Activated CD4-positive, alpha-beta T cell treated with anti-CD3 and anti-CD28 coated beads, Interleukin-2, amount 10 ng/mL, durations not matched to agents 7 days and 5 days (primary cell): Measurements from ENCODE around the gene KCNIP4. TPM values are rescaled to one million over a fixed set of nuclear protein-coding genes. Genes with fewer than 3 reads are reported as not detected.

Source experiments
- CTCF ChIA-PET: fragments of 350-600 bp; sonication (Branson Sonifier 250); formaldehyde crosslinking; loops from one replicate; lab custom pipeline; 2021; ENCODE audit warnings: antibody characterized with exemption; lab: Charles Lee
- POLR2A ChIA-PET: fragments of 350-600 bp; sonication (Branson Sonifier 250); formaldehyde crosslinking; loops from one replicate; lab custom pipeline; 2021; ENCODE audit warnings: antibody characterized with exemption; lab: Charles Lee
- DNase-seq: peaks from one replicate; pipeline ENCODE4 v3.0.0-alpha.2; 2020
- H3K27ac Mint-ChIP-seq: one replicate; pipeline ENCODE4 v1.8.0; 2021; ENCODE audit warnings: mild to moderate bottlenecking, moderate library complexity, mixed read lengths
- H3K27me3 Mint-ChIP-seq: one replicate; pipeline ENCODE4 v1.8.0; 2021; ENCODE audit warnings: mixed read lengths
- H3K36me3 Mint-ChIP-seq: one replicate; pipeline ENCODE4 v1.8.0; 2021; ENCODE audit warnings: low read depth, mixed read lengths
- H3K4me1 Mint-ChIP-seq: one replicate; pipeline ENCODE4 v1.8.0; 2021; ENCODE audit warnings: mixed read lengths
- H3K4me3 Mint-ChIP-seq: one replicate; pipeline ENCODE4 v1.8.0; 2021; ENCODE audit warnings: mild to moderate bottlenecking, moderate library complexity, mixed read lengths
- H3K9me3 Mint-ChIP-seq: one replicate; pipeline ENCODE4 v1.8.0; 2021; ENCODE audit warnings: mixed read lengths
- total RNA-seq, 2 experiments: library from RNA; stranded (reverse); gene quantifications; one replicate each; pipeline ENCODE4 v1.2.3, GENCODE V29; 2021

Gene KCNIP4
- total RNA-seq, 2 experiments from 2014 or later = not detected

GRCh38 chr4:21203416-21203815, 745.2 kb downstream of the KCNIP4 start:
- peaks cover 2% of the 10 kb centered on the region for H3K9me3 Mint-ChIP-seq
- H3K4me1 Mint-ChIP-seq = no peaks in the 10 kb centered on the region
- ChIA-PET POLR2A (no interaction called here), CTCF (no interaction called here)
- no peak overlapping the region for H3K27ac Mint-ChIP-seq
- H3K36me3 Mint-ChIP-seq = no peaks in the 10 kb centered on the region
- H3K27me3 Mint-ChIP-seq = no peaks in the 10 kb centered on the region
- no peak for DNase-seq
- H3K4me3 Mint-ChIP-seq = no peak overlapping the region

- H3K4me3 Mint-ChIP-seq = no peak overlapping the region
- no peaks in the 10 kb centered on the region for H3K36me3 Mint-ChIP-seq
- H3K4me1 Mint-ChIP-seq = no peaks in the 10 kb centered on the region
- H3K9me3 Mint-ChIP-seq = peaks cover 2% of the 10 kb centered on the region
- DNase-seq = no peak
- no peaks in the 10 kb centered on the region for H3K27me3 Mint-ChIP-seq
- ChIA-PET POLR2A (no interaction called here), CTCF (no interaction called here)
- no peak overlapping the region for H3K27ac Mint-ChIP-seq
Measured at GRCh38 chr4:21202959-21203358, 745.6 kb downstream of the KCNIP4 start.

- Mint-ChIP-seq H3K36me3 (no peaks in the 10 kb centered on the region), H3K4me1 (no peaks in the 10 kb centered on the region), H3K27ac (no peak overlapping the region), H3K27me3 (no peaks in the 10 kb centered on the region), H3K9me3 (peaks cover 4% of the 10 kb centered on the region), H3K4me3 (no peak overlapping the region)
- no peak for DNase-seq
- CTCF ChIA-PET = no interaction called here
- POLR2A ChIA-PET = no interaction called here
Measured at GRCh38 chr4:21198683-21199082, 749.9 kb downstream of the KCNIP4 start.

- no peaks in the 10 kb centered on the region for H3K4me1 Mint-ChIP-seq
- no peaks in the 10 kb centered on the region for H3K27me3 Mint-ChIP-seq
- ChIA-PET CTCF (interaction anchor here (0.7 kb wide), 1 partner anchor 15 kb away, joined by 3 read pairs; no protein-coding TSS in a partner anchor), POLR2A (no interaction called here)
- peaks cover 2% of the 10 kb centered on the region for H3K9me3 Mint-ChIP-seq
- DNase-seq = no peak
- no peak overlapping the region for H3K27ac Mint-ChIP-seq
- no peak overlapping the region for H3K4me3 Mint-ChIP-seq
- H3K36me3 Mint-ChIP-seq = no peaks in the 10 kb centered on the region
Measured at GRCh38 chr4:21195682-21196081, 752.9 kb downstream of the KCNIP4 start.

- Mint-ChIP-seq H3K27me3 (no peaks in the 10 kb centered on the region), H3K27ac (no peak overlapping the region), H3K4me3 (no peak overlapping the region), H3K4me1 (no peaks in the 10 kb centered on the region), H3K9me3 (peaks cover 2% of the 10 kb centered on the region), H3K36me3 (no peaks in the 10 kb centered on the region)
- no peak for DNase-seq
- CTCF ChIA-PET = no interaction called here
- POLR2A ChIA-PET = no interaction called here
Measured at GRCh38 chr4:21192367-21192766, 756.2 kb downstream of the KCNIP4 start.

- peaks cover 2% of the 10 kb centered on the region for H3K9me3 Mint-ChIP-seq
- no peaks in the 10 kb centered on the region for H3K27me3 Mint-ChIP-seq
- H3K4me3 Mint-ChIP-seq = no peak overlapping the region
- no peaks in the 10 kb centered on the region for H3K4me1 Mint-ChIP-seq
- H3K27ac Mint-ChIP-seq = no peak overlapping the region
- no peaks in the 10 kb centered on the region for H3K36me3 Mint-ChIP-seq
- ChIA-PET CTCF (no interaction called here), POLR2A (no interaction called here)
- DNase-seq = no peak
Measured at GRCh38 chr4:21191317-21191716, 757.3 kb downstream of the KCNIP4 start.

GRCh38 chr4:21184788-21185187, 763.8 kb downstream of the KCNIP4 start:
- no peaks in the 10 kb centered on the region for H3K9me3 Mint-ChIP-seq
- H3K4me3 Mint-ChIP-seq = no peak overlapping the region
- DNase-seq = no peak
- ChIA-PET POLR2A (no interaction called here), CTCF (no interaction called here)
- H3K27me3 Mint-ChIP-seq = no peaks in the 10 kb centered on the region
- H3K36me3 Mint-ChIP-seq = no peaks in the 10 kb centered on the region
- no peak overlapping the region for H3K27ac Mint-ChIP-seq
- H3K4me1 Mint-ChIP-seq = no peaks in the 10 kb centered on the region

GRCh38 chr4:21181716-21182115, 766.9 kb downstream of the KCNIP4 start:
- H3K4me3 Mint-ChIP-seq = no peak overlapping the region
- POLR2A ChIA-PET = no interaction called here
- DNase-seq = no peak
- no peaks in the 10 kb centered on the region for H3K9me3 Mint-ChIP-seq
- no peak overlapping the region for H3K27ac Mint-ChIP-seq
- H3K36me3 Mint-ChIP-seq = no peaks in the 10 kb centered on the region
- H3K27me3 Mint-ChIP-seq = no peaks in the 10 kb centered on the region
- H3K4me1 Mint-ChIP-seq = no peaks in the 10 kb centered on the region
- CTCF ChIA-PET = no interaction called here

- CTCF ChIA-PET = no interaction called here
- POLR2A ChIA-PET = no interaction called here
- Mint-ChIP-seq H3K27me3 (no peaks in the 10 kb centered on the region), H3K9me3 (peaks cover 3% of the 10 kb centered on the region), H3K36me3 (no peaks in the 10 kb centered on the region), H3K4me3 (no peak overlapping the region), H3K27ac (no peak overlapping the region), H3K4me1 (no peaks in the 10 kb centered on the region)
- DNase-seq = no peak
Measured at GRCh38 chr4:21177871-21178270, 770.7 kb downstream of the KCNIP4 start.

GRCh38 chr4:21177092-21177491, 771.5 kb downstream of the KCNIP4 start:
- H3K4me3 Mint-ChIP-seq = no peak overlapping the region
- H3K27ac Mint-ChIP-seq = no peak overlapping the region
- no peaks in the 10 kb centered on the region for H3K4me1 Mint-ChIP-seq
- H3K36me3 Mint-ChIP-seq = no peaks in the 10 kb centered on the region
- CTCF ChIA-PET = no interaction called here
- DNase-seq = no peak
- POLR2A ChIA-PET = no interaction called here
- no peaks in the 10 kb centered on the region for H3K27me3 Mint-ChIP-seq
- H3K9me3 Mint-ChIP-seq = peaks cover 3% of the 10 kb centered on the region

- POLR2A ChIA-PET = no interaction called here
- no peak for DNase-seq
- H3K27me3 Mint-ChIP-seq = no peaks in the 10 kb centered on the region
- no peaks in the 10 kb centered on the region for H3K4me1 Mint-ChIP-seq
- no peak overlapping the region for H3K27ac Mint-ChIP-seq
- H3K9me3 Mint-ChIP-seq = no peaks in the 10 kb centered on the region
- no peaks in the 10 kb centered on the region for H3K36me3 Mint-ChIP-seq
- H3K4me3 Mint-ChIP-seq = no peak overlapping the region
- CTCF ChIA-PET = interaction anchor here (0.6 kb wide), 1 partner anchor 1511 kb away, joined by 3 read pairs; no protein-coding TSS in a partner anchor
Measured at GRCh38 chr4:21167711-21168110, 780.9 kb downstream of the KCNIP4 start.

GRCh38 chr4:21155367-21155766, 793.2 kb downstream of the KCNIP4 start:
- H3K27me3 Mint-ChIP-seq = no peaks in the 10 kb centered on the region
- H3K27ac Mint-ChIP-seq = no peak overlapping the region
- H3K36me3 Mint-ChIP-seq = no peaks in the 10 kb centered on the region
- ChIA-PET POLR2A (no interaction called here), CTCF (interaction anchor here (1.8 kb wide), 1 partner anchor 10 kb away, joined by 3 read pairs; no protein-coding TSS in a partner anchor)
- DNase-seq = no peak
- peaks cover 4% of the 10 kb centered on the region for H3K9me3 Mint-ChIP-seq
- no peak overlapping the region for H3K4me3 Mint-ChIP-seq
- no peaks in the 10 kb centered on the region for H3K4me1 Mint-ChIP-seq

GRCh38 chr4:21139327-21139726, 809.2 kb downstream of the KCNIP4 start:
- Mint-ChIP-seq H3K4me1 (no peaks in the 10 kb centered on the region), H3K27ac (no peak overlapping the region), H3K36me3 (no peaks in the 10 kb centered on the region), H3K27me3 (no peaks in the 10 kb centered on the region), H3K4me3 (no peak overlapping the region), H3K9me3 (peaks cover 8% of the 10 kb centered on the region)
- POLR2A ChIA-PET = no interaction called here
- CTCF ChIA-PET = no interaction called here
- no peak for DNase-seq

- Mint-ChIP-seq H3K9me3 (peaks cover 3% of the 10 kb centered on the region), H3K4me3 (no peak overlapping the region), H3K27me3 (no peaks in the 10 kb centered on the region), H3K36me3 (no peaks in the 10 kb centered on the region), H3K27ac (no peak overlapping the region), H3K4me1 (no peaks in the 10 kb centered on the region)
- ChIA-PET CTCF (no interaction called here), POLR2A (no interaction called here)
- DNase-seq = no peak
Measured at GRCh38 chr4:21136051-21136630, 812.4 kb downstream of the KCNIP4 start.
